ENCODE measurements around the gene ORMDL2.
A peak's percentile ranks its signal among the peaks of the same experiment; 100 is the strongest.

ORMDL2 gene

GRCh38 chr12:55817345-55818139 lies at the start of gene ORMDL2, which contains the start of gene SARNP:
Gene ORMDL2 (plus strand): TSS chr12:55818041. CDS start chr12:55819000, 959 bp downstream.
Gene SARNP (minus strand): TSS chr12:55817724. CDS start chr12:55817701, 23 bp downstream.
- peak; percentile 86 to 89 for DNase-seq (ENCODE audit: low read depth in 2 of 2)

GRCh38 chr12:55771736-55772135 lies 46.1 kb upstream of the ORMDL2 start:
- DNase-seq (ENCODE audit: low read depth in 2 of 2), result no peak

- no peak for DNase-seq (ENCODE audit: low read depth in 2 of 2)
Observed at GRCh38 chr12:55777856-55778255, 40.0 kb upstream of the ORMDL2 start.

GRCh38 chr12:55780685-55781084 lies 37.2 kb upstream of the ORMDL2 start:
- no peak for DNase-seq (ENCODE audit: low read depth in 2 of 2)

GRCh38 chr12:55788546-55788945 lies 29.3 kb upstream of the ORMDL2 start:
- DNase-seq (ENCODE audit: low read depth in 2 of 2), result no peak

- no peak for DNase-seq (ENCODE audit: low read depth in 2 of 2)
Observed at GRCh38 chr12:55789171-55789570, 28.7 kb upstream of the ORMDL2 start.

GRCh38 chr12:55789893-55790292 lies 27.9 kb upstream of the ORMDL2 start:
- DNase-seq (ENCODE audit: low read depth in 2 of 2), result no peak

- no peak for DNase-seq (ENCODE audit: low read depth in 2 of 2)
Observed at GRCh38 chr12:55795950-55796349, 21.9 kb upstream of the ORMDL2 start.

- DNase-seq (ENCODE audit: low read depth in 2 of 2), result no peak
Observed at GRCh38 chr12:55797068-55797467, 20.8 kb upstream of the ORMDL2 start.

- DNase-seq (ENCODE audit: low read depth in 2 of 2), result no peak
Observed at GRCh38 chr12:55797550-55797949, 20.3 kb upstream of the ORMDL2 start.

GRCh38 chr12:55806982-55807381 lies 10.9 kb upstream of the ORMDL2 start:
- DNase-seq (ENCODE audit: low read depth in 2 of 2), result no peak

GRCh38 chr12:55809274-55809673 lies 8.6 kb upstream of the ORMDL2 start:
- DNase-seq (ENCODE audit: low read depth in 2 of 2), result no peak

GRCh38 chr12:55812088-55812487 lies 5.8 kb upstream of the ORMDL2 start:
- DNase-seq (ENCODE audit: low read depth in 2 of 2), result no peak

- DNase-seq (ENCODE audit: low read depth in 2 of 2), result no peak
Observed at GRCh38 chr12:55814257-55814656, 3.6 kb upstream of the ORMDL2 start.

GRCh38 chr12:55815473-55815872 lies 2.4 kb upstream of the ORMDL2 start:
- DNase-seq (ENCODE audit: low read depth in 2 of 2), result no peak

GRCh38 chr12:55816881-55817344 lies 928 bp upstream of the ORMDL2 start:
- DNase-seq (ENCODE audit: low read depth in 2 of 2), result no peak

- no peak for DNase-seq (ENCODE audit: low read depth in 2 of 2)
Observed at GRCh38 chr12:55818140-55818728, 393 bp downstream of the ORMDL2 start.

- no peak for DNase-seq (ENCODE audit: low read depth in 2 of 2)
Observed at GRCh38 chr12:55818886-55819285, 1.0 kb downstream of the ORMDL2 start.

- no peak for DNase-seq (ENCODE audit: low read depth in 2 of 2)
Observed at GRCh38 chr12:55820679-55821078, 2.8 kb downstream of the ORMDL2 start.

- no peak for DNase-seq (ENCODE audit: low read depth in 2 of 2)
Observed at GRCh38 chr12:55822228-55822627, 4.4 kb downstream of the ORMDL2 start.

GRCh38 chr12:55823419-55823818 lies 5.6 kb downstream of the ORMDL2 start:
- DNase-seq (ENCODE audit: low read depth in 2 of 2), result no peak

- no peak for DNase-seq (ENCODE audit: low read depth in 2 of 2)
Observed at GRCh38 chr12:55824726-55825125, 6.9 kb downstream of the ORMDL2 start.

- no peak for DNase-seq (ENCODE audit: low read depth in 2 of 2)
Observed at GRCh38 chr12:55827806-55828205, 10.0 kb downstream of the ORMDL2 start.
